GM12865 (cell line): ENCODE results near the gene FAM9C.
"Not testable (repeated sequence)": the region's sequence is repeated elsewhere in the genome, so short reads cannot be mapped to it uniquely, and the experiment has no call there.

Experiments used
- DNase-seq: peaks from one replicate; pipeline ENCODE4 v3.0.0; 2010; ENCODE audit warnings: low read depth
- H3K4me3 ChIP-seq: 2 replicates; pipeline ENCODE4 v1.5.1; 2011; ENCODE audit warnings: mild to moderate bottlenecking, low read depth, low read length, control low read depth
- CTCF ChIP-seq: IDR thresholded peaks from 2 replicates; pipeline ENCODE4 v1.5.1; 2011; ENCODE audit warnings: low read length, control low read depth, low read depth, inconsistent platforms; ENCODE audit not compliant: insufficient read depth; ENCODE audit errors: missing control alignments

The FAM9C gene

GRCh38 chrX:13023567-13023966, 20.9 kb downstream of the FAM9C start:
- no peak for TF ChIP-seq CTCF
- no peak overlapping the region for H3K4me3 ChIP-seq
- no peak for DNase-seq

GRCh38 chrX:13022926-13023325, 21.5 kb downstream of the FAM9C start:
- H3K4me3 ChIP-seq: no peak overlapping the region
- no peak for TF ChIP-seq CTCF
- DNase-seq: peak; percentile 67

GRCh38 chrX:13016731-13017130, 27.7 kb downstream of the FAM9C start:
- not testable (repeated sequence) for DNase-seq, H3K4me3 ChIP-seq

- no peak for DNase-seq
- no peak overlapping the region for H3K4me3 ChIP-seq
- TF ChIP-seq CTCF: no peak
Measured at GRCh38 chrX:13015536-13016236, 28.7 kb downstream of the FAM9C start.

GRCh38 chrX:13014111-13015096, 30.0 kb downstream of the FAM9C start:
- no peak for DNase-seq
- no peak for TF ChIP-seq CTCF
- no peak overlapping the region; the same call in 1 of the 2 replicates for H3K4me3 ChIP-seq

GRCh38 chrX:13013363-13014110, 30.9 kb downstream of the FAM9C start:
- H3K4me3 ChIP-seq: peak overlapping the region; percentile 19
- DNase-seq: peak; percentile 78
- no peak for TF ChIP-seq CTCF

GRCh38 chrX:13010546-13010945, 33.9 kb downstream of the FAM9C start:
- H3K4me3 ChIP-seq: no peak overlapping the region
- DNase-seq: no peak
- TF ChIP-seq CTCF: no peak
